ENCODE results near the gene TMEM95. TPM values are rescaled to one million over a fixed set of nuclear protein-coding genes. Genes with fewer than 3 reads are reported as not detected.

Gene TMEM95
- polyA plus RNA-seq, 1 donor (not counting 4 experiments of a cell fraction or from before 2014, with no cell fraction given), result not detected

GRCh38 chr17:7370853-7371252 is 15.9 kb downstream of the TMEM95 start:
- no peak overlapping the region for H3K27ac ChIP-seq (ENCODE audit: control insufficient read depth, insufficient read depth, low read length)
- H4K20me1 ChIP-seq (ENCODE audit: control insufficient read depth, extremely low read depth, insufficient read depth, low read length), result no peaks in the 10 kb centered on the region
- H3K4me2 ChIP-seq (ENCODE audit: control insufficient read depth, extremely low read depth, insufficient read depth, low read depth, low read length), result no peak overlapping the region
- H3K4me1 ChIP-seq (ENCODE audit: control insufficient read depth, extremely low read depth, insufficient read depth, low read length), result no peaks in the 10 kb centered on the region
- FAIRE-seq (no peak), DNase-seq (ENCODE audit: low read depth, low spot score) (no peak)
- H3K9me3 ChIP-seq (ENCODE audit: control insufficient read depth, low read depth, low read length), result no peaks in the 10 kb centered on the region
- no peaks in the 10 kb centered on the region for H3K9me1 ChIP-seq (ENCODE audit: control insufficient read depth, extremely low read depth, insufficient read depth, low read length)
- no peak overlapping the region for H2AFZ ChIP-seq (ENCODE audit: control insufficient read depth, low read length)
- dilution Hi-C loops (cut with MboI; ENCODE audit: extremely low pct_ligation_motif_present, low sequenced_read_pairs), result no loop called here
- no peaks in the 10 kb centered on the region for H3K36me3 ChIP-seq (ENCODE audit: control insufficient read depth in 2 of 2, extremely low read depth in 1 of 2, insufficient read depth in 2 of 2, low read length in 2 of 2)
- H3K79me2 ChIP-seq (ENCODE audit: control insufficient read depth, insufficient read depth, low read length), result no peaks in the 10 kb centered on the region
- H3K27me3 ChIP-seq (ENCODE audit: control insufficient read depth, extremely low read depth, insufficient read depth, low read length), result no peaks in the 10 kb centered on the region
- H3K9ac ChIP-seq (ENCODE audit: control insufficient read depth, extremely low read depth, insufficient read depth, low read length), result no peak overlapping the region
- TF ChIP-seq CTCF (optimal IDR thresholded peaks at IDR 0.05 in 1 of 3, IDR thresholded peaks at IDR 0.05 in 1 of 3, conservative IDR thresholded peaks at IDR 0.05 in 1 of 3; ENCODE audit: extremely low read depth in 1 of 3, insufficient read depth in 2 of 3, low read length in 3 of 3) (no peak), EZH2 (IDR thresholded peaks at IDR 0.05; ENCODE audit: low read length) (no peak)
- no peak overlapping the region for H3K4me3 ChIP-seq (ENCODE audit: control insufficient read depth in 2 of 3, extremely low read depth in 1 of 3, insufficient read depth in 2 of 3, low read depth in 1 of 3, low read length in 3 of 3)

GRCh38 chr17:7374353-7374752 is 19.4 kb downstream of the TMEM95 start:
- dilution Hi-C loops (cut with MboI; ENCODE audit: extremely low pct_ligation_motif_present, low sequenced_read_pairs), result no loop called here
- H2AFZ ChIP-seq (ENCODE audit: control insufficient read depth, low read length), result no peak overlapping the region
- no peaks in the 10 kb centered on the region for H4K20me1 ChIP-seq (ENCODE audit: control insufficient read depth, extremely low read depth, insufficient read depth, low read length)
- TF ChIP-seq EZH2 (IDR thresholded peaks at IDR 0.05; ENCODE audit: low read length), result no peak
- TF ChIP-seq CTCF (optimal IDR thresholded peaks at IDR 0.05 in 1 of 3, IDR thresholded peaks at IDR 0.05 in 1 of 3, conservative IDR thresholded peaks at IDR 0.05 in 1 of 3; ENCODE audit: extremely low read depth in 1 of 3, insufficient read depth in 2 of 3, low read length in 3 of 3), result no peak
- no peaks in the 10 kb centered on the region for H3K27me3 ChIP-seq (ENCODE audit: control insufficient read depth, extremely low read depth, insufficient read depth, low read length)
- no peaks in the 10 kb centered on the region for H3K79me2 ChIP-seq (ENCODE audit: control insufficient read depth, insufficient read depth, low read length)
- H3K4me1 ChIP-seq (ENCODE audit: control insufficient read depth, extremely low read depth, insufficient read depth, low read length), result no peaks in the 10 kb centered on the region
- H3K4me2 ChIP-seq (ENCODE audit: control insufficient read depth, extremely low read depth, insufficient read depth, low read depth, low read length), result no peak overlapping the region
- DNase-seq (ENCODE audit: low read depth, low spot score) (no peak), FAIRE-seq (no peak)
- H3K9me3 ChIP-seq (ENCODE audit: control insufficient read depth, low read depth, low read length), result no peaks in the 10 kb centered on the region
- no peaks in the 10 kb centered on the region for H3K36me3 ChIP-seq (ENCODE audit: control insufficient read depth in 2 of 2, extremely low read depth in 1 of 2, insufficient read depth in 2 of 2, low read length in 2 of 2)
- no peak overlapping the region for H3K27ac ChIP-seq (ENCODE audit: control insufficient read depth, insufficient read depth, low read length)
- no peak overlapping the region for H3K4me3 ChIP-seq (ENCODE audit: control insufficient read depth in 2 of 3, extremely low read depth in 1 of 3, insufficient read depth in 2 of 3, low read depth in 1 of 3, low read length in 3 of 3)
- H3K9ac ChIP-seq (ENCODE audit: control insufficient read depth, extremely low read depth, insufficient read depth, low read length), result no peak overlapping the region
- H3K9me1 ChIP-seq (ENCODE audit: control insufficient read depth, extremely low read depth, insufficient read depth, low read length), result no peaks in the 10 kb centered on the region

All from keratinocyte (primary cell).